ENCODE data around the gene ALDH4A1.

ALDH4A1 gene

DNA sequence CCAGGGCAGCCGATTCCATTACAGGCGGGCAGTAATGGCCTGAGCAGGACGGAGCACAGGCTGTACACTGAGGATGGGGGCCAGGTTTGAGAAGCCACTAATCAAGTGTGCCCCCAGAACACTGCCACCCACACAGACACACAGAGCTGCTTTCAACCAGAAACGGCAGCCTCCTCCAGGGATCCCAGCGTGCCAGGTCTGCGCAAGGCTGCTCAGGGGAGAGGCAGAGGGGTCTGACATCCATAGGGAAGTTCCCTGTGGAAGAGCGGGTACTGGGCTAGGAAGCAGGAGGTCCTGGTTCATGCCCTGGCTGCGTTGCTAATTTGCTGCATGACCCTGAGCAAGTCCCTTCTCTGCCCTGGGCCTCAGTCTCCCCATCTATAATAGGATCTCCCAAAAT lies 26.1 kb upstream of the ALDH4A1 start:
- Histone ChIP-seq H3K79me2 (ENCODE audit: low read length) (peaks cover 60% of the 10 kb centered on the region), H3K4me1 (ENCODE audit: low read length) (peaks cover 54% of the 10 kb centered on the region), H4K20me1 (ENCODE audit: insufficient read depth, low read length) (no peaks in the 10 kb centered on the region), H2AFZ (ENCODE audit: low read length) (no peak overlapping the region), H3K27ac (ENCODE audit: low read length) (peak overlapping the region; percentile 99; the same call in 1 of the 2 replicates), H3K4me2 (ENCODE audit: low read depth, low read length) (peak overlapping the region; percentile 94), H3K4me3 (ENCODE audit: low read length) (peak overlapping the region; percentile 62; the same call in 1 of the 2 replicates), H3K9me3 (replicated peaks; ENCODE audit: insufficient read depth, low read length) (no peaks in the 10 kb centered on the region), H3F3A (ENCODE audit: insufficient read depth, low read length) (peaks cover 29% of the 10 kb centered on the region), H3K36me3 (replicated peaks; ENCODE audit: insufficient read depth, low read length) (no peaks in the 10 kb centered on the region), H3K27me3 (replicated peaks; ENCODE audit: insufficient read depth, low read length) (no peaks in the 10 kb centered on the region), H3K9me2 (replicated peaks; ENCODE audit: insufficient read depth, low read length) (no peaks in the 10 kb centered on the region), H3K9ac (ENCODE audit: low read length) (peak overlapping the region; percentile 96; the same call in 1 of the 2 replicates)
- no peak for DNase-seq
- no peak for TF ChIP-seq EZH2 (optimal IDR thresholded peaks at IDR 0.05; ENCODE audit: low read depth, low read length)
- no peak for TF ChIP-seq EZH2phosphoT487 (IDR thresholded peaks at IDR 0.05; ENCODE audit: low read length)
- TF ChIP-seq, protein P1, sequence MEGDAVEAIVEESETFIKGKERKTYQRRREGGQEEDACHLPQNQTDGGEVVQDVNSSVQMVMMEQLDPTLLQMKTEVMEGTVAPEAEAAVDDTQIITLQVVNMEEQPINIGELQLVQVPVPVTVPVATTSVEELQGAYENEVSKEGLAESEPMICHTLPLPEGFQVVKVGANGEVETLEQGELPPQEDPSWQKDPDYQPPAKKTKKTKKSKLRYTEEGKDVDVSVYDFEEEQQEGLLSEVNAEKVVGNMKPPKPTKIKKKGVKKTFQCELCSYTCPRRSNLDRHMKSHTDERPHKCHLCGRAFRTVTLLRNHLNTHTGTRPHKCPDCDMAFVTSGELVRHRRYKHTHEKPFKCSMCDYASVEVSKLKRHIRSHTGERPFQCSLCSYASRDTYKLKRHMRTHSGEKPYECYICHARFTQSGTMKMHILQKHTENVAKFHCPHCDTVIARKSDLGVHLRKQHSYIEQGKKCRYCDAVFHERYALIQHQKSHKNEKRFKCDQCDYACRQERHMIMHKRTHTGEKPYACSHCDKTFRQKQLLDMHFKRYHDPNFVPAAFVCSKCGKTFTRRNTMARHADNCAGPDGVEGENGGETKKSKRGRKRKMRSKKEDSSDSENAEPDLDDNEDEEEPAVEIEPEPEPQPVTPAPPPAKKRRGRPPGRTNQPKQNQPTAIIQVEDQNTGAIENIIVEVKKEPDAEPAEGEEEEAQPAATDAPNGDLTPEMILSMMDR (IDR thresholded peaks at IDR 0.05; ENCODE audit: low read length): no peak

DNA sequence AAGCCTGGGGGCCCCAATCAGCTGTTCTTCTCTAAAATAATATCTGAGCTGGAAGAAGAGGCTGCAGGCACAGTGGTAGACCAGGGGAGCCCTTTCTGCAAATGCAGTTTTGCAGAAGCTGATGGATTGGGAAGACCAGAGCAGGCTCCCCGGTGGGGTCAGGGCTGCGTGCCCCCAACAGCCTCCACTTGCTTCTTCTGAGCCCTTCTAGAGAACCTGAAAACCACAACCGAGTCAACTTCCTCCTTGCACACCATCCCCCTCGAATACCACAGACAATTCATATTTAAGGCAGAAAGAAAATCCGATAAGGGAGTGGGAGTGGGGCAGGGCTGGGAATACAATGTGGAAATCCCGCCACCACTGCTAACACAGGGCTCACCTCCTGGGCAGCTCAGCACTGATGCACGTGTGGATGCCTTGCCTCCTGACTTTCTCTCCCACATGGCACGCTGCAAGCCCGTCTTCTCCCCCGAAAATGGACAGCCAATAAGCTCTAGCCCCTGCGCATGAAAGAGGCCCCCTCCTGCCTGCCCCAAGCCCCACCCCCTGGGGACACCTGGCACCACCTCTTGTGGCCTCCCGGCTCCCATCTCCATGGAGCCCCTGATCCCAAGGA lies 25.4 kb upstream of the ALDH4A1 start:
- Histone ChIP-seq H3K9ac (ENCODE audit: low read length) (peak overlapping the region; percentile 96), H3K9me2 (replicated peaks; ENCODE audit: insufficient read depth, low read length) (no peaks in the 10 kb centered on the region), H3K27ac (ENCODE audit: low read length) (peak overlapping the region; percentile 99), H3F3A (ENCODE audit: insufficient read depth, low read length) (peaks cover 29% of the 10 kb centered on the region), H3K4me1 (ENCODE audit: low read length) (peaks cover 54% of the 10 kb centered on the region), H3K79me2 (ENCODE audit: low read length) (peaks cover 56% of the 10 kb centered on the region), H4K20me1 (ENCODE audit: insufficient read depth, low read length) (no peaks in the 10 kb centered on the region), H3K36me3 (replicated peaks; ENCODE audit: insufficient read depth, low read length) (no peaks in the 10 kb centered on the region), H3K9me3 (replicated peaks; ENCODE audit: insufficient read depth, low read length) (no peaks in the 10 kb centered on the region), H2AFZ (ENCODE audit: low read length) (peak overlapping the region; percentile 21; the same call in 1 of the 2 replicates), H3K27me3 (replicated peaks; ENCODE audit: insufficient read depth, low read length) (no peaks in the 10 kb centered on the region), H3K4me3 (ENCODE audit: low read length) (peak overlapping the region; percentile 62), H3K4me2 (ENCODE audit: low read depth, low read length) (peak overlapping the region; percentile 94)
- no peak for TF ChIP-seq EZH2 (optimal IDR thresholded peaks at IDR 0.05; ENCODE audit: low read depth, low read length)
- TF ChIP-seq, protein P1 (IDR thresholded peaks at IDR 0.05; ENCODE audit: low read length): no peak
- no peak for TF ChIP-seq EZH2phosphoT487 (IDR thresholded peaks at IDR 0.05; ENCODE audit: low read length)
- peak; percentile 51 for DNase-seq

DNA sequence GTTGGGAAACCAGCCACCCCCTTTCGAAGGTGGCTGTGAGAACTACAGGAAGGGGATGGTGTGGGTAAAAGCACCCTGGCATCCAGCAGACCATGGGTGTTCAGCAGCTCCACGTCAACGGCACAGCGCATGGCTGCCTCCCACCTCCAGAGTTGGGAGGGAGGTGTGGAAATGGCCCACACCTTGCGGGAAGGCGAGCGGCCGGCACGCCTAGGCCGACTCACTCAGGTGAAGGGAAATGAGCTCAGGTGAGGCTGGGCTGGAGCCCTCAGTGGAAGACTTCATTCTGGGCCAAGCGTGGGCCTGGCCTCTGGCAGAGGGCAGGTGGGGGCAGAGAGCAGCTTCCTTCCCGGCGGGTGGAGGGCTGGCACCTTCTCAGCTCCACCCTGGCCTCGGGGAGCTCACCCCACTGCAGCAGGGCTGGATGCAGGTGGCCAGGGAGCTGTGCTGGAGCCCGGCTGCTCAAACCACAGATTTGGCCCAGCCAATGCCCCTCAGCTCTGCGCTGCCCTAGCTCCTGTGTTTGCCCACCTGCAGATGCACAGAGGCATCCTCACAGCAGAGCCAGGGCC lies 24.8 kb upstream of the ALDH4A1 start:
- no peaks in the 10 kb centered on the region for H4K20me1 ChIP-seq (ENCODE audit: insufficient read depth, low read length)

More for the DNA sequence above, 24.8 kb upstream of the ALDH4A1 start:
- H3K4me1 ChIP-seq (ENCODE audit: low read length): peaks cover 54% of the 10 kb centered on the region
- no peaks in the 10 kb centered on the region for H3K27me3 ChIP-seq (replicated peaks; ENCODE audit: insufficient read depth, low read length)
- peak overlapping the region; percentile 94 for H3K4me2 ChIP-seq (ENCODE audit: low read depth, low read length)
- peak; percentile 83 for DNase-seq
- H3F3A ChIP-seq (ENCODE audit: insufficient read depth, low read length): peaks cover 29% of the 10 kb centered on the region
- H3K9ac ChIP-seq (ENCODE audit: low read length): peak overlapping the region; percentile 96
- peak overlapping the region; percentile 62 for H3K4me3 ChIP-seq (ENCODE audit: low read length)
- H3K9me2 ChIP-seq (replicated peaks; ENCODE audit: insufficient read depth, low read length): no peaks in the 10 kb centered on the region
- H3K79me2 ChIP-seq (ENCODE audit: low read length): peaks cover 51% of the 10 kb centered on the region
- peak overlapping the region; percentile 49; the same call in 1 of the 2 replicates for H2AFZ ChIP-seq (ENCODE audit: low read length)
- H3K27ac ChIP-seq (ENCODE audit: low read length): peak overlapping the region; percentile 99
- H3K9me3 ChIP-seq (replicated peaks; ENCODE audit: insufficient read depth, low read length): no peaks in the 10 kb centered on the region
- TF ChIP-seq EZH2phosphoT487 (IDR thresholded peaks at IDR 0.05; ENCODE audit: low read length): no peak
- TF ChIP-seq EZH2 (optimal IDR thresholded peaks at IDR 0.05; ENCODE audit: low read depth, low read length): no peak
- TF ChIP-seq, protein P1 (IDR thresholded peaks at IDR 0.05; ENCODE audit: low read length): no peak
- H3K36me3 ChIP-seq (replicated peaks; ENCODE audit: insufficient read depth, low read length): no peaks in the 10 kb centered on the region
